ENCODE data around the gene ADAM12.

DNA sequence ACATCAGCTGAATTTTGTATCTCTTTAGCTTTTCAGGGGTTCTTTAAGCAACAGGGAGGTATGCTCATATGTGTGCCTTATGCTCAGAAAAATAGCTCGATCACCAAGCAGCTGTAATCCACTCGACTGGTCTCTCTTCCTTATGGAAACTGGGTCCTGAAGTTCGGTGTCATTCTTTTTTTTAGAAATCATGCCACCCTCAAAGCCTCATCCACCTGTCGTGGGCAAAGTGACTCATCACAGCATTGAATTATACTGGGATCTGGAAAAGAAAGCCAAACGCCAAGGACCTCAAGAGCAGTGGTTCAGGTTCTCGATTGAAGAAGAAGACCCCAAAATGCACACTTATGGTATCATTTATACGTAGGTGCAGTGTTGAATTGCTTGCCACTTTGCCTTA lies 408.3 kb downstream of the ADAM12 start:
- no peak for TF ChIP-seq CTCF (IDR thresholded peaks at IDR 0.05)
- no peak for TF ChIP-seq POLR2A (IDR thresholded peaks at IDR 0.05)
- TF ChIP-seq POLR2AphosphoS5 (IDR thresholded peaks at IDR 0.05), result no peak

Measured in prostate gland (tissue), 2 donors.